NCI-H1436 (cell line): ENCODE measurements around the gene CDH23.
A peak's percentile ranks its signal among the peaks of the same experiment; 100 is the strongest.

Source experiments
- DNase-seq: peaks from one replicate; lab custom pipeline; 2025; lab: John Stamatoyannopoulos, UW

CDH23 gene

DNA sequence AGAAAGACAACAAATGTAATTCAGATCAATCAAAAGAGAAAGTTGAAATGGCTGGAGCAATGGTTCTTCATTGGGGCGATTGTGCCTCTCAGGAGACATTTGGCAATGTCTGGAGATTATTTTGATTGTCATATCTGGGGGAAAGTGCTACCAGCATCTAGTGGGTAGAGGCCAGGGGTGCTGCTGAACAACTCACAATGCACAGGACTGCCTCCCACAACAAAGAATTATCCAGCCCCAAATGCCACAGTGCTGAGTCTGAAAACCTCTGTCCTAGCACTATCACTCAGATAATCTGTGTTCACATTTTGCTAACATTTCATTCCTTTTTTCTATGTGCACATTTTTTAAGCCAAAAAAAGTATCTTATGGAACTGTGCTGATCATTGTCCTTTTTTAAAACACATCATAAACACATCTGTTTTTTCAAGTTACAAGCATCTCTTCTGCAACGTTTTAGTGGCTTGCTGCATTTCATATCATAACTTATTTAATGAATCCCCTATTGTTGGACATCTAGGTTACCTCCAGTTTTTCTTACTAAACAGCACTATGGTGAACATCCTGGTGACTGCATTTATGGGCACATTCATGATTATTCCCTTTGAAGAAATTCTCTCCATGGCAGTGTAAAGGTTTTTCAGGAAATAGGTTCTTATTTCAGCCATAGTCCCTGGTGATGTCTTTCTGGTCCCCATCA, 208.7 kb downstream of the CDH23 start:
- DNase-seq, result no peak

DNA sequence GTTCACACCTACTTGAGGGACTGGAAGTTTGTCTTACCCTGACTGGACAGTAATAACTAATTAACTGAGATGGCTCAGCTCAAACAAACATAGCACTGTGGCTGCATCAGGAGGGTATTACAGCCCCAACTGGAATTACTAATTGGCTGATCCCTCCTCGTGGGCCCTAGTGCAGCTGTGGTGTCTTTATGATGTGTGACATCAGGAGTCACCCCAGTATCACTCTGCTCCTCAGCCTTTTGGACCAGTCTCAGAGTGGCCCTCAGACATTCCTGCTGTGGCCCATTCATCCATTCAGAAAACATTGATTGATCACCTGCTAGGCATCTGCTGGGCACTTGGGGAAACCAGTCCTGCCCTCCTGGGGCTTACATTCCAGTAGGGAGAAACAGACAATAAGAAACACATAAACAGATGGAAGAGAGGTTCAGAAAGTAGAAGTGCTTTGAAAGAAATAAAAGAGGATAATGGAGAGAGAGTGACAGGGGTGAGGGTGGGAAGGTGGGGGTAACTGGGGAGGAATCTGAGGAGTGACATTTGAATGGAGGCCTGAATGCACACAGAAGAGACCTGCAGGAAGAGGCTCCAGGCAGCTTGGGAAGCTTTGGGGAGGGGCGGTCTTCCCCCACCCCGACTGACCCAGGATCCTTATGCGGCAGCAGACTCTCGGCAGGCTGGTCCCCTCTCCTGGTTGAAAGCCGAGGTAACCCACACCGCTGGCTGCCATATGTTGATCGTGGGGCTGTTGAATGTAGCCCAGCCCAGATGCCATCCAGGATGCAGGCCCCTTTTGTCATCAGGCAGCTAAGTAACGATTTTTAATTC, 209.7 kb downstream of the CDH23 start:
- DNase-seq, result no peak

DNA sequence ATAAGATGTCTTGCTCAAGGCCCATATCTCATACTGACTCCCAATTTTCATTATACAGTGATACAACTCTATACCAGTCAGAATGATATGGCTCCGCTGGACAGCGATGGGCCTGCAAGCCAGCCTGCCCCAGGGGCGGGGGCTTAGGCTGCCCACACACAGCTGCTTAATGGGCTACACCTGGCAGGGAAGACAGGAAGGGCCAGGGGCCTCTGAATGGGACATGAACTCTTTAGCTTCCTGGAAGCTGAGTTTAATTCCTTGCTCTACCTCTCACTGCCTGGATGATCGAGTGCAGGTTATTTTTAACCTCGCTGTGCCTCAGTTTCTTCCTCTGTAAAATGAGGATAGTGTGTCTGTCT, 210.3 kb downstream of the CDH23 start:
- DNase-seq, result no peak

DNA sequence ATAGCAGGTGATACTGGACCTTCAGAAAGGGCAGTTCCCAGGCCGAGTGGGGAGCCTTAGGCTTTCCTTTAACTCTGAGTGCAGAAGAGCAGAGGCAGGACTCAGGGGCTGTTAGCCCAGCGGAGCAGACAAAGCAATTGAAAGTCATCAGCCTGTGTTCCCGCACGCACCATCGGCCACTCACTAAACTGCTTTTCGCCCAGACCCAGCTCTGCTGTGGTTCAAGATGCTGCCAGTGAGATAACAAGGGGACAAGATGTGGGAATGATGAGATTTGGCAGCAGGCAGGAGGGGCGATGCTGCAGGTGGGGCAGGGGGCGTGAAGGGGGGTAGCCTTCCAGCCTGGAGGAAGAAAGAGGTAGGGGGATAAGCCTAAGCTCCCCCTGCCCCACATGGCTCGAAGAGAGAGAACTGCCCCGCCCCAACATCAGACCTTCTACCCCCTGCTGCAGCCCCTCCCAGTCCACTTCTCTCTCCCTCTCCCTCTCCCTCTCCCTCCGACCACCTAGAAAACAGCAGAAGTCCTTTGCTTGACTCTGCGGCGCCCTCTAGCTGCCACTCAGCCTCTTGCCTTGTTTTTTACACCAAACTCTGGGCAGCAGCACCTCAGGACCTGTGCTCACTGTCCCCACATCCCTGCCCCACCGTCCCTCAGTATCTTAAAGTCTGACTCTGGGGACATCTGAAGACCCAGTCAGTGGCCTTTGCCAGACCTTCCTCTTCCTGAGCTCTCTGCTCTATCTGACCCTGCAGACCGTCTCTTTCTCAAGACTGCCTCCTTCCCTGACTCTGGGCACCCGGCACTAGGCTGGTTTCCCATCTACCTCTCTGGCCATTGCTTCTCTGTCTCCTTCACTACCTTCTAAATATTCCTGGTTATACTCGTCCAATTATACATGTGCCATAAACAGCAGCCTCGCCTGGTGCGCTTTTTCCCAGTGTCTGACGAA, 212.4 kb downstream of the CDH23 start:
- peak; percentile 77 for DNase-seq

DNA sequence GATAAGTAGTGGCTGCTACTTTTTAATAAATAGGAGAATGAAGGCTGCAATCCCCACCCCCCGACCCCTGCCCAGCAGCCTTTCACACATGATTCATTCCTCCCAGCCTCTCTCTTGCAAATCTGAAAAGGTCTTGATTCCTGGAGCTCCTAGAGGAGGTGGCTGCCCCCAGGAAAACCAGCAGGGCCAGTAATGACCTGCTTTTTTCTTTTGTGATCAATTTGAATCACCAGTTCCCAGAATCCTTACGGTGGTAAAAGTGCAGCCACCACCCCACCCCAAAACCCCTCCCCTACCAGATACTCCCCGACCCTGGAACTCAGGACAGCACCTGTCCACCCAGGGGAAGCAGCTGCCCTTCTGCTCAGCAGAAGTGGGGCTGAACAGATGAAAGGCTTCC, 213.9 kb downstream of the CDH23 start:
- no peak for DNase-seq

DNA sequence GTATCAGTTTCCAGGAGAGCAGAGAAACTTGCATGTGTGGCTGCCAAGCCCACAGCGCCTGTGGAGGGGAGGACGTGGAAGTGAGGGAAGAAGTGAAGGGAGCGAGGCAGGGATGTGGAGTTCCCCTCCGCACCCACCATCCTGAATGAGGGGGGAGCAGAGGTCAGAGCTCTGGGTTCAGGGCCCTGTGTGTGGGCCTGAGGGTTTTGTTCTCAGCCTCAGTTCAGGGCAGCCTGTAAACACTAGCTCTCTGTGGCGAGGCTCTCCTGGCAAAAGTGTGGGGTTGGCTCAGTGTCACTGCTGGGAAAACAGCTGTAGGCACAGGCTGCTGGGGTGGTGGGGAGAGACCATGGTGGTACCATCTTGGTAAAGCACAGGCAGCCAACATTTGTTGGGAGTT, 214.4 kb downstream of the CDH23 start:
- DNase-seq, result no peak

DNA sequence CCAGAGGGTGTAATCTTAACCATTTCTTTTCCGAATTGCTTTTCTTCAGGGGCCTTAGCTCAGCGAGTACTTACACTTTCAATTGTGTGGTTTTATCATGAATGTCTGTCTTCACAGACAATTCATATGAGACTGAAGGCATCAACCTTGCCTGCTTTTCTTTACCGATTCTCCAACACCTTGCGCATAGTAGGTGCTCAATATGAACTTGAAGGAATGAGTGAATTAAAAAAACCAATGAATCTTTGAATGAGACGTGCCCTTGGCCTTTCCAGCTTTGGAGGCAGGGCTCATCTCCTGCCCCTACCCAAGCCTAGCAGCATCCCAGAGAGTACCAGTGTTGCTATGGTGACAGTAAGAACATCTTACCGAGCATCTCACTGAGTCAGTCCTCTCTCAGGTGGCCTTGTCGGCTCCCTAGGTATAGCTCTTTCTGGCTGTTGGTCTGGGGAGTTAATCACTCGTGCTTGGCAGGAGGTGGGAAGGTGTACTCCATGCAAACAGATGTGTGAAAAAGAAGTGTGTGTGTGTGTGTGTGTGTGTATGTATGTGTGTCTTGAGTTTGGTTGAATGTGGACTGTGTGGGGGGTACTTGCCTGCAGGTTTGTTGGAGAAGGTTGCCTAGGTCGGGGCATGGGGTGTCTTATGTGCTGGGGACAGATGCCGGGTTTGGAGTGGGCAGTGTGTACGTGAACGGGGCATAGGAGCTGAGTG, 215.1 kb downstream of the CDH23 start:
- DNase-seq, result no peak

DNA sequence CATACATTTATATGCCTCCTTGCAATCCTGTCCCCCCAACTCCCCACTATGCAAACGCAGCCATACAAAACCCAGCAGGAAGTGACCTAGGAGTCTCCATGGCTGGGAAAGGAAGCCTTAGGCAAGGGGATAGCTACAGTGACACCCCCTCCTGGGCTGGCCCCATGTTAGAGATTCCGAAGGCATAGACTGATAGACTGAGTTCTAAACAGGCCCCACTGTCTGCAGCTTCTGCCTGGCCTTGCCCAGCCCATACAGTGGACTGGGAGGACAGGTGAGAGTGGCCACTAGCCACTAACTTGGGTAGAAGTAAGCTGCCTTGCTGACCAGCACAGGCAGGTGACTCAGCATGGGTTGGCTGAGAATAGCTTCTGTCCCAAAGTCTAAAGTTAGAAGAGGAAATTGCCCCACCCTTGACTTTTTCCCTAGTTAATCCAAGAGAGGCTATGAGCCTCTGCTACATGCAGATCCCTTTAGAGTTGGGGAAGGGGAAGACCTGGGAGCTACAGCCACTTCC, 216.6 kb downstream of the CDH23 start:
- no peak for DNase-seq

DNA sequence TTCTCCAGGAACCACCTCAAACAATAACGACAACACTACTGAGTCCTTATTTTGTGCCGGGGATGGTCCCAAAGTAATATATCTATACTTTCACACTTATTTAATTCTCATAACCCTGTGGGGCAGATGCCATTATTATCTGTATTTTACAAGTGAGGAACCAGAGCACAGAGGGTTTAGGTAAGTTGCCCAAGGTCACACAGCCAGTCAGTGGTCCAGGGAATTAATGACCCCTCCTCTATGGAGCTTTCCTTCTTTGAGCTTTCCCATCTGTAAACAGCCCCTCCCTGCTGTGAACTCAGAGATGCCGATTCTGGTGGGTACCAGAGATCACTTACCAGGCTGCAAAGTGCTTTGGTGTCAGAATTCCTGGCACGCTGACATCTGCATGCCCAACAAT, 217.2 kb downstream of the CDH23 start:
- no peak for DNase-seq

DNA sequence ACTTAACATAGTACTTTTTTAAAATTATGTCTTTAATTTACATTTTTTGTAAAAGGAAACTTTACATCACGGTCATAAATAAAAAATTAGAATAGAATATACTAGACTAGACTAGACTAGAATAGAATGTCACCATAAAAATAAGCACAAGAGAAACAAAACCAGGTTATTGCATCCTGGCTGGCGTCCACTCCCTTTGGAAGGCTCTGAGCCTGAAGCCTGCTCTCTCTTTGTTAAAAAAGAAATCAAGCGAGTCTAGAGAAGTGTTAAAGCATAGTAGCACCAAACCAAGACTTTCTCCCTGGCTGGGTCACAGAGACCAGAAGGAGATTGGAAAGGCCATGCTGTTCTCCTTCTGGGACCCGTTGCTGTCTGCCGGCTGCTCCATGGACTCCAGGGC, 218.2 kb downstream of the CDH23 start:
- DNase-seq, result no peak

DNA sequence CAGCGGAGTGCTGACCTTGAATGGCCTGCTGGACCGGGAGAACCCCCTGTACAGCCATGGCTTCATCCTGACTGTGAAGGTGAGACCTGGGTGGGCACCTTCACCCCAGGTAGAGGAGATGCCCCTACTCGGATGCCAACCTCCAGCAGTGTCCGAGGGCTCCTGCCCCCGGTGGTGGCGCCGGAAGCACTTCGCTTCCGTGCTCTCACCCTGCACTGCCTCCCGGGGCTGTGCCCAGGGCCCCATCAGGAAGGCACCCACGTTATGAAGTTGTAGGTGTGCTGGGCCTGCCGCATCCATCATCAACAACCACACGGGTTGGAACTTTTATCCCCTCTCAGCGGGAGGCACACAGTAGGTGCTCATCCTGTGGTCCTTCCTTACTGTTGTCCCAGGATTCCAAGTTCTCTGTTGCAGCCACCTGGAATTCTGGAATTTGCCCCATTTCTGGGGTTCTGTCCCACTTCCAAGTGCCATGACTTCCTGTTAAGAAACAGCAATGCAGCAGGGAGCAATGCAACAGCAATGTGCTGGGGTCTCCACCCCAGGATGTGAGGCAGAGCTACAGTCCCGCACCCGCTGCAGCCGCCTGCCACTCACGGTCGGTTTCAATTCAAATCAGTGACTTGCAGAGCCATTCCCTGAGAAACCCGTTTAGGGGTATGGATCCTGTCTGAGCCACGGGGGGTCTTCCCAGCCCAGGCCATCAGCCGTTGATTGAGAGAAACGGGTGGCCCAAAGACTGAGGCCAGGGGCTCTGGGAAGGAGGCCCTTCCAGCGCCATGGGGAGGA, 219.0 kb downstream of the CDH23 start:
- no peak for DNase-seq

DNA sequence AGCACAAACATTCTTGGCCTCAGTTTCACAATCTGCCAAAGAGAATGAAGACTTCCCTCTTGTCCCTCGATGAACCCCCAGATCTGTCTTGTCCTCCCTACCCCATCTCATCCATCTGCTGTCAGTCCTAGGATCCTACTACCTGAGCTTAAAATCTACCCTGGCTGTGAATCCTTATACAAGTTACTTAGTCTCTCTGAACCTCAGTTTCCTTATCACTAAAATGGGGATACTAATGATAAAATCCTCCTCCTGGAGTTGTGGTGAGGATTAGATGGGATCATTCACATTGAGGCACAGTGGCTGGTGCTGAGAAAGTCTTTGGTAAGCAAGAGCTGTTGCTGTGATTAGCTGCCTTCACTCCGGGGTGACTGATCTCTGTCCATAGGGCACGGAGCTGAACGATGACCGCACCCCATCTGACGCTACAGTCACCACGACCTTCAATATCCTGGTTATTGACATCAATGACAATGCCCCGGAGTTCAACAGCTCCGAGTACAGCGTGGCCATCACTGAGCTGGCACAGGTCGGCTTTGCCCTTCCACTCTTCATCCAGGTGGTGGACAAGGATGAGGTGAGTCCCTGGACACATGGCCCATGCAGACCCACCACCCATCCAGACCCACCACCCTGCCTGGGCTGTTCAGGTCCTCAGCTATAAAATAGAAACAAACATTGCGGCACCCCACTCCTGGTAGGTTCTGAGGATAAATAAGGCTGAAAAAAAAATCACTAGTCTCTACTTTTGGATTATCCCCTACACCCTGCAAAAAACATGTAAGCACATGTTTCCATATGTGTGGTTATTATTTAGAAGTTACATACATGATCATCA, 220.3 kb downstream of the CDH23 start:
- no peak for DNase-seq

DNA sequence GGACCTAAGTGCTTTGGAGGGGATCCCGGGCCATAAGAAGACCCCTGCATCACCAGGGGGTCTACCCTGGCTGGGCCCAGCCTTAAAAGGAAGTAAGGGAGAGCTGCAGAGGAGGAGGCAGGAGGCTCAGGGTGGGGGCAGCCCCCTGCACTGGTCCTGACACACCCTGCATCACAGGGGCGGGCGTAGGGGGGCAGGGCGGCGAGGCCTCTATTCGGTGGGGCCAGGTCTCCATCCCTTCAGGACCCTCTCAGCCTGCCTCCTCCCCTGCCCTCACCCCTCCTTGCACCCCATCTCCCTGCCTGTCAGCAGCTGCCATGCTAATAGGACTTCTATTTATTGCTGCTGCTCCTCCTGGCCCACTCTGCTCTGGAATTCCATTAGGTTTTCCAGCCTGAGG, 221.5 kb downstream of the CDH23 start:
- DNase-seq, result no peak

DNA sequence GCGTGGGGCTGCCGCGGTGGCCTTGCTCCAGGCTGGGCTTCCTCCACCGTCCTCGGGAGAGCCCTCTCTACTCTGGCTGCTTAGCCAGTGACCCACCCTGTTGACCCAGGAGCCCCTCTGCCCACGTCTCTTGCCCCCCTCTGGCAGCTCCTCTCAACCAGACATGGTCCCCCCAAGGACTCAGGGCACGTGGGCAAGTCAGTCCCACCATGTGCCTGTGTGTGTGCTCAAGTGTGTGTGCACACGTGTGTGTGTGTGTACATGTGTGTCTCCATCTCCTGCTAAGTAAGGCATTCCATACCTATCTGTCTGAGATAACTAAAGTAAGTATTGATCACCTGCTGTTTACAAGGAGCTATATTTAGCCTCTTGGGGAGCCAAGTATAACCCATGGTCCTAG, 221.9 kb downstream of the CDH23 start:
- DNase-seq, result no peak

DNA sequence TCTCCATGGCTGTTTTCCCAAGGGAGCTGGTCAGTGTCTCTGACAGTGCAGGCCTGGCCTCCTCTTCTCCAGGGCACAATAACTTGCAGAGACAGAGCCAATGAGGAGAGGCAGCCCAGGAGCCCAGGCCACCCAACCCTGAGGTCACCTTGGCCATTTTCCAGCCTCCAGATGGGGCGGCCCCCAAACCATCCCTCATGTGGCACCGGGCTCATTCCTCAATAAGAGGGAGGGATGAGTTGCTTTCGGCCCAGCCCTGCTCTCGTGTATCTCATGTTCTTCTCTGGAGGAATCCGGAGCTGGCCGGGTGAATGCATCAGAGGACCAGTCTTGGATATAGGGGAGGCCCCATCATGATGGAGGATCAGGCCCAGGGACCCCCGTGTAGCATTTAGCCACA, 223.9 kb downstream of the CDH23 start:
- no peak for DNase-seq

DNA sequence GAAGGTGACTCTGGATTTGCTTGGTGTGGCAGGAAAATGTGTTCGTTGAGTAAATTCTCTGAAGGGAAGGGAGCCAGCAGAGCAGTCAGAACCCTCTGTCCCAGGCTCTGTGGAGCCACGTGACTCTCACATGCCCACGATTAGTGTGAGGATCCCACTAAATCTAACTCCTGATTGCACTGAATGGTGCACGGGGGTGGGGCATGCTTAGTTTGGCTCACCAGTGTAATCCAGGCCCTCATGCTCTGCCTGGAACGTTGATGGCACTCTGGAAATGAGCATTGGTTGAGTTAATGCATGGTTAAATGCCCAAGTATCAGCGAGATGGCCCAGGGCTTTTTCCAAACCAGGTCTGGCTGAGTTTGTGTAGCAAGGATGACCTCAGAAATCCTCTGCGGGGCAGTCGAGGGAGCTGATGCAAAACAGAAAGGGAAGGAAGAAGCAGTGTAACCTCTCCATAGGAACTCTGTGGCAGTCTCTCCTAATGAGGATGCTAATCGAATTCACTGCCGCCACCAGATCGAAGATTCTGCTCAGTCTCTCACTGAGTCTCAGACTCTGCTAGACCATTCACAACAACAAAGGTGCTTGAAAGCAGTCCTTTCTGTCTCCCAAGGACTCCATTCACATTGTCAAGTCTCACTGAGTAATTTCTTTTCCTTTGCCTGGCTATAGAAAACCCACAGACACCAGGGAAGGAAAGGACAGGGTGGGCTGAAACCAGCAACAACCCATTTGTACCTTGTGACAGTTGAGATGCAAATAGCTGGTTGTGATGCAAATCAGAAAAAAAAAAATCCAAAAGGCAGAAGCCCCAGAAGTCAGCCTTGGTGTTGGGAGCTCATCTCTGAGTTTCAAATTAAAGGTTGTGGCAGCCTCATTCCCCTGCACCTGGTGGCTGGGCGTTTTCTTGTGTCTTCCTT, 224.8 kb downstream of the CDH23 start:
- DNase-seq, result no peak

DNA sequence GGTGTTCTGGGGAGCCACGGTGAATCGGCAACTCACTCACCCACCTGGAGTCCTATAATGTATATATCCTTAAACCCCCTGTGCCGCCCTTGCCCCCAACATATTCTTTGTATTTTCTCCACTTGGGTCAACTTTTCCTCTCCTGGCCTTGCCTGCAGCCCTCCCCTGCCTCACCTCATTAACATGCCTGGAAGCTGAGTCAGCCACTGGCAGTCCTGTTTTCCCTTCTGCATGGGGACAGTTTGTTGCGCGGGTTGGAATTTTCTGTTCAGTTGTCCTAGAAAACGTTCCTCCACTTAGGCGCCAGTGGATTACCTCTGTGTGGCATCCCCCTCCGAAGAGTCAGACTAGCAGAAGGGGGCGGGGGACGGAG, 225.4 kb downstream of the CDH23 start:
- DNase-seq, result no peak

DNA sequence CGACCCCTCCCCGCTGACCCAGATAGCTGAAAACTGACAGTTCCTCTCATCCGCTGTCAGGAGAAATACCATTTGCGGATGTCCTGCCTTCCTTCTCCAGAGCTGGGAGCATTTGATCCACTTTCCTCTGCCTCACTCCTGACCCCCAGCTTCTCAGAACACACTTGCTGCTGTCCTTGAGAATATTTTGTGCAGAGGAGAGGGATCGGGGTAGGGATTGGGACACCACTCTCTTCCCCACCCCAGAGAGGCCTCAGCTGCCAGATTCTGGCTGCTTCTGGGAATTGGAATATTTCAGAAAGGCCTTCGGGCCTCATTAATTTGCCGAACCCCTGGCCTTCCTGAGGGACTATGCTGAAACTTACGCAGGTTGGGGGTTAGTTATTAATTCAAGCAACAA, 225.9 kb downstream of the CDH23 start:
- no peak for DNase-seq
